Measurements from ENCODE around the gene MARCHF10. TPM values are rescaled to one million over a fixed set of nuclear protein-coding genes. Genes with fewer than 3 reads are reported as not detected.
"Not testable (repeated sequence)": the region's sequence is repeated elsewhere in the genome, so short reads cannot be mapped to it uniquely, and the experiment has no call there.

Gene MARCHF10
- total and polyA plus RNA-seq, 2 of the 4 experiments (the other 2 are of a cell fraction), result 0.18 to 0.74 TPM

GRCh38 chr17:62840871-62841270, 32.8 kb upstream of the MARCHF10 start:
- Histone ChIP-seq H3K18ac (ENCODE audit: low read depth, low read length) (no peak overlapping the region), H4K8ac (ENCODE audit: low read depth in 2 of 2, low read length in 2 of 2) (no peak overlapping the region), H3K4ac (ENCODE audit: low read depth, low read length) (no peak overlapping the region), H3K27ac (ENCODE audit: insufficient read depth, low read length) (no peak overlapping the region), H3K4me3 (ENCODE audit: insufficient read depth, low read depth, low read length) (no peak overlapping the region), H3K36me3 (ENCODE audit: control insufficient read depth, insufficient read depth, low read length) (no peaks in the 10 kb centered on the region), H2AK9ac (replicated peaks; ENCODE audit: low read depth, low read length, poor library complexity) (no peak overlapping the region), H2AK5ac (ENCODE audit: low read depth, low read length) (no peak overlapping the region), H2BK20ac (ENCODE audit: low read depth, low read length) (no peak overlapping the region), H2BK120ac (ENCODE audit: low read depth, low read length) (no peak overlapping the region), H3K14ac (replicated peaks; ENCODE audit: low read depth, low read length) (no peak overlapping the region), H3K79me1 (ENCODE audit: low read depth in 1 of 2, low read length in 2 of 2) (no peaks in the 10 kb centered on the region), H3K4me2 (ENCODE audit: low read depth, low read length) (no peak overlapping the region), H3K9me1 (ENCODE audit: insufficient read depth, low read length) (no peaks in the 10 kb centered on the region), H3K9me3 (ENCODE audit: control insufficient read depth, insufficient read depth, low read length) (no peaks in the 10 kb centered on the region), H3K23ac (ENCODE audit: low read depth, low read length) (no peak overlapping the region), H2AFZ (replicated peaks; ENCODE audit: low read length, poor library complexity) (no peak overlapping the region), H2BK15ac (ENCODE audit: low read depth, low read length) (no peak overlapping the region), H3K56ac (ENCODE audit: extremely low read depth, insufficient read depth, low read length) (no peak overlapping the region), H3K27me3 (ENCODE audit: control insufficient read depth, insufficient read depth, low read length) (no peaks in the 10 kb centered on the region), H3K4me1 (ENCODE audit: control insufficient read depth, insufficient read depth, low read length) (no peaks in the 10 kb centered on the region), H3K9ac (ENCODE audit: low read depth, low read length) (no peak overlapping the region), H4K20me1 (ENCODE audit: insufficient read depth, low read length) (no peaks in the 10 kb centered on the region), H2BK5ac (ENCODE audit: low read depth, low read length, poor library complexity, severe bottlenecking) (no peak overlapping the region), H4K91ac (ENCODE audit: insufficient read depth, low read depth, low read length) (no peak overlapping the region), H4K5ac (ENCODE audit: low read depth, low read length) (no peak overlapping the region)
- dilution Hi-C loops (cut with HindIII; ENCODE audit: low sequenced_read_pairs, unreplicated experiment), result no loop called here
- DNase-seq, result no peak
- ChIA-PET POLR2A (ENCODE audit: unreplicated experiment) (no interaction called here), CTCF (no interaction called here)
- intact Hi-C loops (cut with micrococcal nuclease), result no loop called here
- no TSS peak for BruUV-seq (replicated peaks)
- TF ChIP-seq FOS (IDR thresholded peaks at IDR 0.05; ENCODE audit: low read depth, low read length), result no peak
- TF ChIP-seq ELK1 (IDR thresholded peaks at IDR 0.05; ENCODE audit: borderline replicate concordance, low read depth, low read length), result no peak
- no peak for TF ChIP-seq MXI1 (IDR thresholded peaks at IDR 0.05; ENCODE audit: borderline replicate concordance, low read depth, low read length)
- no peak for TF ChIP-seq RCOR1 (IDR thresholded peaks at IDR 0.05; ENCODE audit: insufficient replicate concordance, low read length)
- TF ChIP-seq CEBPB (IDR thresholded peaks at IDR 0.05; ENCODE audit: low read depth, low read length), result no peak
- ATAC-seq (ENCODE audit: low read depth), result no peak
- in situ Hi-C loops (cut with MboI; ENCODE audit: low sequenced_read_pairs), result no loop called here
- WGBS, 2 experiments (ENCODE audit: extremely low coverage in 2 of 2, insufficient read length in 1 of 2), result no CpG with 5 or more reads among the region's 4 CpGs

- H3K79me1 ChIP-seq (ENCODE audit: low read depth in 1 of 2, low read length in 2 of 2); H3K18ac ChIP-seq (ENCODE audit: low read depth, low read length); H2BK5ac ChIP-seq (ENCODE audit: low read depth, low read length, poor library complexity, severe bottlenecking); H3K9me1 ChIP-seq (ENCODE audit: insufficient read depth, low read length); in situ Hi-C loops (cut with MboI; ENCODE audit: low sequenced_read_pairs); H3K27me3 ChIP-seq (ENCODE audit: control insufficient read depth, insufficient read depth, low read length); DNase-seq; H3K4me1 ChIP-seq (ENCODE audit: control insufficient read depth, insufficient read depth, low read length); H3K4me3 ChIP-seq (ENCODE audit: insufficient read depth, low read depth, low read length); H2BK15ac ChIP-seq (ENCODE audit: low read depth, low read length); H3K4me2 ChIP-seq (ENCODE audit: low read depth, low read length); H2BK20ac ChIP-seq (ENCODE audit: low read depth, low read length); H3K14ac ChIP-seq (replicated peaks; ENCODE audit: low read depth, low read length); dilution Hi-C loops (cut with HindIII; ENCODE audit: low sequenced_read_pairs, unreplicated experiment); H3K36me3 ChIP-seq (ENCODE audit: control insufficient read depth, insufficient read depth, low read length); H3K4ac ChIP-seq (ENCODE audit: low read depth, low read length); H2BK120ac ChIP-seq (ENCODE audit: low read depth, low read length); H3K27ac ChIP-seq (ENCODE audit: insufficient read depth, low read length); BruUV-seq (replicated peaks); ATAC-seq (ENCODE audit: low read depth); H3K56ac ChIP-seq (ENCODE audit: extremely low read depth, insufficient read depth, low read length); H3K9me3 ChIP-seq (ENCODE audit: control insufficient read depth, insufficient read depth, low read length); H4K20me1 ChIP-seq (ENCODE audit: insufficient read depth, low read length); H3K9ac ChIP-seq (ENCODE audit: low read depth, low read length); H4K91ac ChIP-seq (ENCODE audit: insufficient read depth, low read depth, low read length); H2AK5ac ChIP-seq (ENCODE audit: low read depth, low read length); H4K8ac ChIP-seq (ENCODE audit: low read depth in 2 of 2, low read length in 2 of 2); H2AFZ ChIP-seq (replicated peaks; ENCODE audit: low read length, poor library complexity); H3K23ac ChIP-seq (ENCODE audit: low read depth, low read length); CTCF ChIA-PET; H4K5ac ChIP-seq (ENCODE audit: low read depth, low read length); POLR2A ChIA-PET (ENCODE audit: unreplicated experiment); H2AK9ac ChIP-seq (replicated peaks; ENCODE audit: low read depth, low read length, poor library complexity): not testable (repeated sequence)
- intact Hi-C loops (cut with micrococcal nuclease), result loop anchor here (1.0 kb wide), 1 partner anchor 17 kb away; no protein-coding TSS in a partner anchor
- no CpG with 5 or more reads among the region's 4 CpGs for WGBS, 2 experiments (ENCODE audit: extremely low coverage in 2 of 2, insufficient read length in 1 of 2)
These were observed 25.7 kb upstream of the MARCHF10 start for GRCh38 chr17:62833816-62834215.

Data from IMR-90 (cell line).